H54 (cell line): Measurements from ENCODE around the gene TRIL.

Experiments used
- DNase-seq: peaks from one replicate; pipeline ENCODE4 v3.0.0; 2011; ENCODE audit warnings: low spot score, mixed read lengths; ENCODE audit not compliant: insufficient read length
- FAIRE-seq: peaks from 3 replicates; lab custom pipeline; 2011; peaks lifted over from hg19 to GRCh38; lab: Jason Lieb, UNC
- POLR2A ChIP-seq: IDR thresholded peaks from 2 replicates; pipeline ENCODE4 v1.6.1; 2011; ENCODE audit warnings: low read depth, mild to moderate bottlenecking, low read length

TRIL gene

GRCh38 chr7:28958235-28958979, at the start of gene TRIL:
TRIL (minus strand) TSS chr7:28958330; CDS start chr7:28958046, 284 bp downstream.
- TF ChIP-seq POLR2A = no peak
- FAIRE-seq (no peak), DNase-seq (no peak)

- DNase-seq (no peak), FAIRE-seq (no peak)
- TF ChIP-seq POLR2A = no peak
These were observed 49.0 kb upstream of the TRIL start for GRCh38 chr7:29007127-29007526.

- no peak for TF ChIP-seq POLR2A
- DNase-seq (no peak), FAIRE-seq (no peak)
These were observed 47.7 kb upstream of the TRIL start for GRCh38 chr7:29005829-29006228.

- no peak for TF ChIP-seq POLR2A
- no peak for FAIRE-seq
- no peak for DNase-seq
These were observed 47.3 kb upstream of the TRIL start for GRCh38 chr7:29005406-29005805.

- DNase-seq (no peak), FAIRE-seq (no peak)
- TF ChIP-seq POLR2A = no peak
These were observed 45.6 kb upstream of the TRIL start for GRCh38 chr7:29003703-29004102.

- no peak for TF ChIP-seq POLR2A
- FAIRE-seq = no peak
- DNase-seq = no peak
These were observed 42.6 kb upstream of the TRIL start for GRCh38 chr7:29000717-29001076.

GRCh38 chr7:28999895-29000716, 42.0 kb upstream of the TRIL start:
- no peak for FAIRE-seq
- no peak for TF ChIP-seq POLR2A

GRCh38 chr7:28999427-28999826, 41.3 kb upstream of the TRIL start:
- FAIRE-seq = no peak
- TF ChIP-seq POLR2A = no peak
- DNase-seq = no peak

More at GRCh38 chr7:28999895-29000716, 42.0 kb upstream of the TRIL start:
- no peak for DNase-seq

- no peak for FAIRE-seq
- TF ChIP-seq POLR2A = no peak
- DNase-seq = no peak
These were observed 40.0 kb upstream of the TRIL start for GRCh38 chr7:28998105-28998504.

- FAIRE-seq = no peak
- TF ChIP-seq POLR2A = no peak
- DNase-seq = no peak
These were observed 38.7 kb upstream of the TRIL start for GRCh38 chr7:28996836-28997235.

- no peak for FAIRE-seq
- no peak for TF ChIP-seq POLR2A
- DNase-seq = no peak
These were observed 35.2 kb upstream of the TRIL start for GRCh38 chr7:28993371-28993770.

- TF ChIP-seq POLR2A = no peak
- DNase-seq = no peak
- FAIRE-seq = no peak
These were observed 34.7 kb upstream of the TRIL start for GRCh38 chr7:28992798-28993197.

- DNase-seq (no peak), FAIRE-seq (no peak)
- no peak for TF ChIP-seq POLR2A
These were observed 32.2 kb upstream of the TRIL start for GRCh38 chr7:28990200-28990960.
